ENCODE measurements around the gene AGBL4.

GRCh38 chr1:49817681-49818080 lies 206.1 kb downstream of the AGBL4 start:
- no peak for TF ChIP-seq POLR2A (IDR thresholded peaks at IDR 0.05)
- TF ChIP-seq, protein P1, sequence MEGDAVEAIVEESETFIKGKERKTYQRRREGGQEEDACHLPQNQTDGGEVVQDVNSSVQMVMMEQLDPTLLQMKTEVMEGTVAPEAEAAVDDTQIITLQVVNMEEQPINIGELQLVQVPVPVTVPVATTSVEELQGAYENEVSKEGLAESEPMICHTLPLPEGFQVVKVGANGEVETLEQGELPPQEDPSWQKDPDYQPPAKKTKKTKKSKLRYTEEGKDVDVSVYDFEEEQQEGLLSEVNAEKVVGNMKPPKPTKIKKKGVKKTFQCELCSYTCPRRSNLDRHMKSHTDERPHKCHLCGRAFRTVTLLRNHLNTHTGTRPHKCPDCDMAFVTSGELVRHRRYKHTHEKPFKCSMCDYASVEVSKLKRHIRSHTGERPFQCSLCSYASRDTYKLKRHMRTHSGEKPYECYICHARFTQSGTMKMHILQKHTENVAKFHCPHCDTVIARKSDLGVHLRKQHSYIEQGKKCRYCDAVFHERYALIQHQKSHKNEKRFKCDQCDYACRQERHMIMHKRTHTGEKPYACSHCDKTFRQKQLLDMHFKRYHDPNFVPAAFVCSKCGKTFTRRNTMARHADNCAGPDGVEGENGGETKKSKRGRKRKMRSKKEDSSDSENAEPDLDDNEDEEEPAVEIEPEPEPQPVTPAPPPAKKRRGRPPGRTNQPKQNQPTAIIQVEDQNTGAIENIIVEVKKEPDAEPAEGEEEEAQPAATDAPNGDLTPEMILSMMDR (IDR thresholded peaks at IDR 0.05 in 8 of 11, conservative IDR thresholded peaks at IDR 0.05 in 3 of 11): no peak
